Astrocyte (in vitro differentiated cells and primary cell): ENCODE data around the gene XYLT1. TPM values are rescaled to one million over a fixed set of nuclear protein-coding genes. Genes with fewer than 3 reads are reported as not detected.

Experiments
- DNase-seq: peaks from one replicate; pipeline ENCODE4 v3.0.0-alpha.2; 2010; ENCODE audit warnings: low read depth
- FAIRE-seq: peaks from 2 replicates; lab custom pipeline; 2011; peaks lifted over from hg19 to GRCh38; lab: Jason Lieb, UNC
- H2AFZ ChIP-seq: 2 replicates; pipeline ENCODE4 v1.6.0; 2012; ENCODE audit warnings: low read depth, low read length, inconsistent platforms
- H3K27ac ChIP-seq: 2 replicates; pipeline ENCODE4 v1.5.1; 2011; ENCODE audit warnings: low read depth, low read length, inconsistent platforms
- H3K27me3 ChIP-seq: 2 replicates; pipeline ENCODE4 v1.6.0; 2011; ENCODE audit warnings: low read length, inconsistent platforms; ENCODE audit not compliant: insufficient read depth
- H3K36me3 ChIP-seq: 2 replicates; pipeline ENCODE4 v1.5.1; 2011; ENCODE audit warnings: low read length, inconsistent platforms; ENCODE audit not compliant: insufficient read depth
- H3K4me1 ChIP-seq: 2 replicates; pipeline ENCODE4 v1.5.1; 2011; ENCODE audit warnings: low read length, inconsistent platforms; ENCODE audit not compliant: insufficient read depth
- H3K4me2 ChIP-seq: 2 replicates; pipeline ENCODE4 v1.6.0; 2012; ENCODE audit warnings: low read length, inconsistent platforms
- H3K4me3 ChIP-seq: 2 replicates; pipeline ENCODE4 v1.5.1; 2011; ENCODE audit warnings: low read depth, mild to moderate bottlenecking, low read length, inconsistent platforms; ENCODE audit not compliant: insufficient read depth
- H3K79me2 ChIP-seq: 2 replicates; pipeline ENCODE4 v1.6.0; 2012; ENCODE audit warnings: mild to moderate bottlenecking, low read length, inconsistent platforms; ENCODE audit not compliant: insufficient read depth
- H3K9ac ChIP-seq: 2 replicates; pipeline ENCODE4 v1.6.0; 2012; ENCODE audit warnings: mild to moderate bottlenecking, low read length, inconsistent platforms
- H3K9me3 ChIP-seq: 2 replicates; pipeline ENCODE4 v1.5.1; 2012; ENCODE audit warnings: low read depth, mild to moderate bottlenecking, low read length, inconsistent platforms; ENCODE audit not compliant: insufficient read depth
- H4K20me1 ChIP-seq: 2 replicates; pipeline ENCODE4 v1.6.0; 2012; ENCODE audit warnings: low read length, inconsistent platforms; ENCODE audit not compliant: insufficient read depth
- H3K27ac Mint-ChIP-seq: one replicate; pipeline ENCODE4 v1.8.0; 2021; ENCODE audit warnings: mild to moderate bottlenecking, mixed read lengths; ENCODE audit not compliant: unreplicated experiment
- H3K27me3 Mint-ChIP-seq: one replicate; pipeline ENCODE4 v1.8.0; 2021; ENCODE audit warnings: low read depth, mixed read lengths; ENCODE audit not compliant: unreplicated experiment
- H3K36me3 Mint-ChIP-seq: one replicate; pipeline ENCODE4 v1.8.0; 2021; ENCODE audit warnings: low read depth, mixed read lengths; ENCODE audit not compliant: unreplicated experiment
- H3K4me1 Mint-ChIP-seq: one replicate; pipeline ENCODE4 v1.8.0; 2021; ENCODE audit warnings: low read depth, mixed read lengths; ENCODE audit not compliant: unreplicated experiment
- H3K4me3 Mint-ChIP-seq: one replicate; pipeline ENCODE4 v1.8.0; 2021; ENCODE audit warnings: mild to moderate bottlenecking, moderate library complexity, mixed read lengths; ENCODE audit not compliant: unreplicated experiment
- H3K9me3 Mint-ChIP-seq: one replicate; pipeline ENCODE4 v1.8.0; 2021; ENCODE audit warnings: mild to moderate bottlenecking, mixed read lengths; ENCODE audit not compliant: unreplicated experiment
- CTCF ChIP-seq: IDR thresholded peaks from 2 replicates; pipeline ENCODE4 v1.5.1; 2011; ENCODE audit warnings: low read depth, mild to moderate bottlenecking, inconsistent platforms, low read length, moderate library complexity; ENCODE audit not compliant: insufficient read depth
- EZH2 ChIP-seq: IDR thresholded peaks from 2 replicates; pipeline ENCODE4 v1.6.1; 2012; ENCODE audit warnings: mild to moderate bottlenecking, low read length, inconsistent platforms; ENCODE audit not compliant: insufficient read depth
- total RNA-seq: library from RNA; stranded (reverse); gene quantifications from 2 replicates; pipeline ENCODE4 v1.2.1, GENCODE V29; 2021

Gene XYLT1
- total RNA-seq, 1 donor from 2014 or later, result 22.9 TPM

GRCh38 chr16:17311333-17312093 is 159.2 kb downstream of the XYLT1 start:
- H3K79me2 ChIP-seq, result peaks cover 59% of the 10 kb centered on the region

GRCh38 chr16:17309510-17309909 is 161.2 kb downstream of the XYLT1 start:
- no peak overlapping the region for H3K27ac ChIP-seq
- no peaks in the 10 kb centered on the region for H3K36me3 ChIP-seq
- H3K27me3 ChIP-seq, result no peaks in the 10 kb centered on the region
- DNase-seq, result no peak
- peaks cover 7% of the 10 kb centered on the region for H3K4me1 ChIP-seq
- H3K27me3 Mint-ChIP-seq, result no peaks in the 10 kb centered on the region
- H3K9ac ChIP-seq, result no peak overlapping the region
- peaks cover 25% of the 10 kb centered on the region for H3K4me1 Mint-ChIP-seq
- H3K4me2 ChIP-seq, result no peak overlapping the region
- peaks cover 1% of the 10 kb centered on the region for H3K9me3 Mint-ChIP-seq
- no peak for FAIRE-seq
- no peak overlapping the region for H2AFZ ChIP-seq
- no peak for TF ChIP-seq EZH2
- no peak for TF ChIP-seq CTCF
- H3K4me3 Mint-ChIP-seq, result no peak overlapping the region
- no peak overlapping the region for H3K27ac Mint-ChIP-seq
- peaks cover 43% of the 10 kb centered on the region for H3K79me2 ChIP-seq
- no peaks in the 10 kb centered on the region for H3K9me3 ChIP-seq
- peaks cover 94% of the 10 kb centered on the region for H4K20me1 ChIP-seq
- H3K36me3 Mint-ChIP-seq, result peaks cover 3% of the 10 kb centered on the region
- H3K4me3 ChIP-seq, result no peak overlapping the region

More at GRCh38 chr16:17311333-17312093, 159.2 kb downstream of the XYLT1 start:
- Histone ChIP-seq H3K36me3 (no peaks in the 10 kb centered on the region), H3K4me3 (no peak overlapping the region), H3K9ac (no peak overlapping the region), H3K4me2 (no peak overlapping the region), H3K27me3 (no peaks in the 10 kb centered on the region), H3K27ac (no peak overlapping the region), H3K4me1 (peaks cover 7% of the 10 kb centered on the region), H4K20me1 (peaks cover 95% of the 10 kb centered on the region), H3K9me3 (no peaks in the 10 kb centered on the region), H2AFZ (no peak overlapping the region)
- Mint-ChIP-seq H3K27ac (no peak overlapping the region), H3K27me3 (no peaks in the 10 kb centered on the region), H3K4me1 (peaks cover 22% of the 10 kb centered on the region), H3K4me3 (no peak overlapping the region), H3K36me3 (peaks cover 6% of the 10 kb centered on the region), H3K9me3 (peaks cover 3% of the 10 kb centered on the region)
- TF ChIP-seq EZH2 (no peak), CTCF (no peak)
- FAIRE-seq (no peak), DNase-seq (no peak)

- H4K20me1 ChIP-seq, result peaks cover 94% of the 10 kb centered on the region
- no peak overlapping the region for H3K9ac ChIP-seq
- Mint-ChIP-seq H3K36me3 (peaks cover 2% of the 10 kb centered on the region), H3K27ac (no peak overlapping the region), H3K9me3 (no peaks in the 10 kb centered on the region), H3K27me3 (no peaks in the 10 kb centered on the region), H3K4me3 (no peak overlapping the region), H3K4me1 (peaks cover 17% of the 10 kb centered on the region)
- H2AFZ ChIP-seq, result no peak overlapping the region
- no peak overlapping the region for H3K27ac ChIP-seq
- H3K36me3 ChIP-seq, result no peaks in the 10 kb centered on the region
- no peak for FAIRE-seq
- TF ChIP-seq EZH2 (no peak), CTCF (no peak)
- no peaks in the 10 kb centered on the region for H3K9me3 ChIP-seq
- H3K4me2 ChIP-seq, result no peak overlapping the region
- H3K27me3 ChIP-seq, result no peaks in the 10 kb centered on the region
- DNase-seq, result no peak
- H3K79me2 ChIP-seq, result peaks cover 41% of the 10 kb centered on the region
- peaks cover 3% of the 10 kb centered on the region for H3K4me1 ChIP-seq
- no peak overlapping the region for H3K4me3 ChIP-seq
Measured at GRCh38 chr16:17308186-17308585, 162.6 kb downstream of the XYLT1 start.
